Left ventricle myocardium inferior (tissue), 1 donor: ENCODE results near the gene CCKAR. TPM values are rescaled to one million over a fixed set of nuclear protein-coding genes. Genes with fewer than 3 reads are reported as not detected.

ENCODE experiments used
- DNase-seq: peaks from one replicate; pipeline ENCODE4 v3.0.0-alpha.2; 2020
- H3K27ac ChIP-seq: fragments of 200-600 bp; replicated peaks from 2 replicates; pipeline ENCODE4 v1.8.0; 2021
- H3K27me3 ChIP-seq: fragments of 200-600 bp; 2 replicates; pipeline ENCODE4 v1.8.0; 2021; ENCODE audit warnings: low read depth
- H3K36me3 ChIP-seq: fragments of 200-600 bp; 2 replicates; pipeline ENCODE4 v1.8.0; 2021
- H3K4me1 ChIP-seq: fragments of 200-600 bp; 2 replicates; pipeline ENCODE4 v1.8.0; 2021
- H3K4me3 ChIP-seq: fragments of 200-600 bp; 2 replicates; pipeline ENCODE4 v1.8.0; 2021; ENCODE audit warnings: mild to moderate bottlenecking, moderate library complexity
- H3K9me3 ChIP-seq: fragments of 200-600 bp; replicated peaks from 2 replicates; pipeline ENCODE4 v1.8.0; 2021
- intact Hi-C: fragments of 100-400 bp; cut with micrococcal nuclease; formaldehyde crosslinking; loops from one replicate; pipeline ENCODE4 v1.11.0; 2022
- long read RNA-seq: library from polyadenylated mRNA; unstranded; transcript quantifications from one replicate; pipeline ENCODE4 v2.0.0, GENCODE V29; 2021
- total RNA-seq: library from RNA; stranded (reverse); fragmentation: NEBNext Ultra II Directional; extraction: Animal tissue kit (Norgen Biotek cat#: 25700); gene quantifications from one replicate; pipeline ENCODE4 v1.2.1, GENCODE V29; 2021
- TF ChIP-seq, protein P1 (sequence below): fragments of 200-600 bp; IDR thresholded peaks from 2 replicates; pipeline ENCODE4 v1.8.0; 2021; ENCODE audit warnings: antibody characterized with exemption, mild to moderate bottlenecking, borderline replicate concordance
- donor health status: DM: no; HTN: yes; CAD: no; lungs with severe emphysema.

CCKAR gene, protein sequence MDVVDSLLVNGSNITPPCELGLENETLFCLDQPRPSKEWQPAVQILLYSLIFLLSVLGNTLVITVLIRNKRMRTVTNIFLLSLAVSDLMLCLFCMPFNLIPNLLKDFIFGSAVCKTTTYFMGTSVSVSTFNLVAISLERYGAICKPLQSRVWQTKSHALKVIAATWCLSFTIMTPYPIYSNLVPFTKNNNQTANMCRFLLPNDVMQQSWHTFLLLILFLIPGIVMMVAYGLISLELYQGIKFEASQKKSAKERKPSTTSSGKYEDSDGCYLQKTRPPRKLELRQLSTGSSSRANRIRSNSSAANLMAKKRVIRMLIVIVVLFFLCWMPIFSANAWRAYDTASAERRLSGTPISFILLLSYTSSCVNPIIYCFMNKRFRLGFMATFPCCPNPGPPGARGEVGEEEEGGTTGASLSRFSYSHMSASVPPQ
- not detected for total RNA-seq
- long read RNA-seq, result 0 reads

DNA sequence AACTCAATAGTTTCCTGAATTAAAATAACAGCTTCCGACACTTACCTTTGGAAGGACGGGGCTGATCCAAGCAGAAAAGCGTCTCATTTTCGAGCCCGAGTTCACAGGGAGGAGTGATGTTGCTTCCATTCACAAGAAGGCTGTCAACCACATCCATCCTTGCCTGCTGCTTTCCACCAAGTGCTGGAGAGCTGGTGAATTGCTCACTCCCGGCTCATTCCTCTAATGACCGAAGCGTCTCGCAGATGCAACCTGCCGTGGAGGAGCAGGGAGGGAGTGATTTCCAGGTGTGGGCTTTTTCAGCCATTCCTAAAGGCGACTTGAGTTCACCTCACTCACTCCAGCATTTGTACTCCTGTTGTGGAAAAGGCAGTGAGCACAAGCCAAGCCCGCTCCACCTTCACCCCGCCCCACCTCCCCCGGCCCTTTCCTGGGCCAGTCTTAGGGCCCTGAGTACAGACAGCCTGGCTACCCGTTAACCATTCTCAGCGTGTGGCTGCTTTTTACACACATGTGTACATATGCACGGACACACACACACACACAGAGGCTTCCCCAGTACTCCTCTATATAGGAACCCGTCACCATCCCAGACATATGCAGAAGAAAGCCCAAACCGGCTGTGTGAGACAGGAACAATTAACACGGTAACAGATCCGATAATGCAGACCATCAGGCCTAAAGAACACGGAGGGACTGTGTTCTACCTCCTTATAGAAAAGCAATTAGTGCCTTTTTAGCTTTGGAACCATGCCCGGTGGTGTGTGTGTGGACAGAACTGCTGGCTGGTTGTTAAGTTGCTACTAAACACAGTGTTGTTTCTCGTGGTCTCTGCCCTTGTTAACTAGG lies at the start of gene CCKAR:
Gene CCKAR (minus strand): TSS at position 374 of the 849 bp plus-strand sequence. CDS start 217 bp downstream, at position 157.
- Histone ChIP-seq H3K27me3 (peaks cover 78% of the 10 kb centered on the region), H3K27ac (no peak within 1 kb of the TSS)
- DNase-seq, result no peak

DNA sequence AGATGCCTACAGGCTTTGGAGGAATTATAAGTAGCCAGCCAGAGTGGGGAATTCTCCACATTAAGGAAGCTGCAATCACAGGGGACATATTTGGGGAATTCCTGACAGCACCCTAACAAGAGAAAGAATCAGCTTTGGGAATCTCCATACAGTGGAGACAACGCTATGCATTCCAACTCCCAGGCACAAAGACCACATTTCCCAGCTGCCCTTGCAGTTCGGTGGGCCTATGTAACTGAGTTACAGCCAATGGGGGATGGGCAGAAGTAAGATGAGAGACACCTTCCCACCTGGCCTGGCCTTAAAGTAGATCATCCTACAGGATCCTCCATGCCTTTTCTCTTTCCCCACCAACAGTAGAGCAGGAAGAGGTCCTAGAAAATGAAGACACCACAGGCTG lies 43.4 kb upstream of the CCKAR start:
- DNase-seq, result no peak
- Histone ChIP-seq H3K27ac (no peak overlapping the region), H3K4me3 (no peak overlapping the region), H3K27me3 (no peaks in the 10 kb centered on the region), H3K36me3 (no peaks in the 10 kb centered on the region), H3K4me1 (no peaks in the 10 kb centered on the region), H3K9me3 (peaks cover 10% of the 10 kb centered on the region)
- intact Hi-C loops, result no loop called here
- TF ChIP-seq, protein P1, sequence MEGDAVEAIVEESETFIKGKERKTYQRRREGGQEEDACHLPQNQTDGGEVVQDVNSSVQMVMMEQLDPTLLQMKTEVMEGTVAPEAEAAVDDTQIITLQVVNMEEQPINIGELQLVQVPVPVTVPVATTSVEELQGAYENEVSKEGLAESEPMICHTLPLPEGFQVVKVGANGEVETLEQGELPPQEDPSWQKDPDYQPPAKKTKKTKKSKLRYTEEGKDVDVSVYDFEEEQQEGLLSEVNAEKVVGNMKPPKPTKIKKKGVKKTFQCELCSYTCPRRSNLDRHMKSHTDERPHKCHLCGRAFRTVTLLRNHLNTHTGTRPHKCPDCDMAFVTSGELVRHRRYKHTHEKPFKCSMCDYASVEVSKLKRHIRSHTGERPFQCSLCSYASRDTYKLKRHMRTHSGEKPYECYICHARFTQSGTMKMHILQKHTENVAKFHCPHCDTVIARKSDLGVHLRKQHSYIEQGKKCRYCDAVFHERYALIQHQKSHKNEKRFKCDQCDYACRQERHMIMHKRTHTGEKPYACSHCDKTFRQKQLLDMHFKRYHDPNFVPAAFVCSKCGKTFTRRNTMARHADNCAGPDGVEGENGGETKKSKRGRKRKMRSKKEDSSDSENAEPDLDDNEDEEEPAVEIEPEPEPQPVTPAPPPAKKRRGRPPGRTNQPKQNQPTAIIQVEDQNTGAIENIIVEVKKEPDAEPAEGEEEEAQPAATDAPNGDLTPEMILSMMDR, result no peak

More for the DNA sequence above, at the start of gene CCKAR:
- Histone ChIP-seq H3K4me1 (no peaks in the 10 kb centered on the region), H3K9me3 (no peaks in the 10 kb centered on the region), H3K36me3 (no peaks in the 10 kb centered on the region), H3K4me3 (peak within 1 kb of the TSS; percentile 17)
- intact Hi-C loops, result no loop called here
- TF ChIP-seq, protein P1, result no peak

DNA sequence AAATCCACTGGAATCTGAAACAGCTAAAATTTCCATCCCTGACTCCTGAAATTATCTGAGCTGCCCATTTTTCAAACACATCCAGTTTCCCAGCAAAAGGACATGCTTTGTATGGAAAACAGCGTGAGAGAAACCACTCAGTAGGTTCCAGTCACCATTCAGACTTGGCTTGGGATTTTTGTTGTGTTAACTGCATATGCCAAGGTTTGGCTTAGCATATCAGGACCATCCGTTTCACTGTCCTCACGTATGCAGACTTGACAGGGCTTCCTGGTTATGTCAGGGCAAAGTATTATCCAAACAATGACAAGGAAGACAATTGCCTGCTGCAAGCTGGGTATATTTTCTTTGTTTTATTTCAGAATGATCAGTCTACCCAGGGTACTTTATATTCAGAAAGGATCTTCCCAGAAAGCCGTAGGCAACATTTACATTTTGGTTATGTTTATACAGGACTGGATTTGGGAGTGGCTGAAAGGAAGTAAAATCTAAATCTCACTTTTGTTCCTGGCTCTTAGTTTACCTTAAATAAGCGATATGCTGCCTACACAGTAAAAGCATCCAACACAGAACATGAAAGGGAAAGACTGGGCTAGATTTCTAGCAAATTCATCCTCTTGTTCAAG lies 41.3 kb upstream of the CCKAR start:
- TF ChIP-seq, protein P1, result no peak
- H3K36me3 ChIP-seq, result no peaks in the 10 kb centered on the region
- no peaks in the 10 kb centered on the region for H3K27me3 ChIP-seq
- H3K9me3 ChIP-seq, result peaks cover 10% of the 10 kb centered on the region
- H3K27ac ChIP-seq, result no peak overlapping the region
- H3K4me3 ChIP-seq, result no peak overlapping the region
- no peak for DNase-seq
- no peaks in the 10 kb centered on the region for H3K4me1 ChIP-seq
- intact Hi-C loops, result no loop called here

DNA sequence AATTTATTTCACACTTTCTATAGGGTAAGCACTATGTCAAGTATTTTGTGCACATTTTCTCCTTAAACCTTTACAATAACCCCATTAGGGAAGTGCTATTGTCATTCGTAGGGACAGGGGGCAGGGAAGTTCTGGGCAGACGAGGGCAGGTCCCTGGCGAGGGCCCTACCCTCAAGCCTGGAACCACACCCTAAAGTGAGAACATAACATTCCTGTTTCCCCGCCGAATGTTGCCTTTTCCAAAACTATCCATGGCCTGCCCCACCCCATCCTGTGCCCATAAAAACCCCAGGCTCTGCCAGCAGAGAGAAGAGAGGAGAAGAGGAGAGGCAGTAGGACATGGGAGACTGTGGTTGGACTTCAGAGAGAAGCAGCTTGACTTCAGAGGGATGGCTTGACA lies 39.8 kb upstream of the CCKAR start:
- TF ChIP-seq, protein P1, result no peak
- H3K27ac ChIP-seq, result no peak overlapping the region
- no peaks in the 10 kb centered on the region for H3K4me1 ChIP-seq
- H3K4me3 ChIP-seq, result no peak overlapping the region
- H3K27me3 ChIP-seq, result no peaks in the 10 kb centered on the region
- DNase-seq, result no peak
- peaks cover 10% of the 10 kb centered on the region for H3K9me3 ChIP-seq
- intact Hi-C loops, result no loop called here
- H3K36me3 ChIP-seq, result no peaks in the 10 kb centered on the region

DNA sequence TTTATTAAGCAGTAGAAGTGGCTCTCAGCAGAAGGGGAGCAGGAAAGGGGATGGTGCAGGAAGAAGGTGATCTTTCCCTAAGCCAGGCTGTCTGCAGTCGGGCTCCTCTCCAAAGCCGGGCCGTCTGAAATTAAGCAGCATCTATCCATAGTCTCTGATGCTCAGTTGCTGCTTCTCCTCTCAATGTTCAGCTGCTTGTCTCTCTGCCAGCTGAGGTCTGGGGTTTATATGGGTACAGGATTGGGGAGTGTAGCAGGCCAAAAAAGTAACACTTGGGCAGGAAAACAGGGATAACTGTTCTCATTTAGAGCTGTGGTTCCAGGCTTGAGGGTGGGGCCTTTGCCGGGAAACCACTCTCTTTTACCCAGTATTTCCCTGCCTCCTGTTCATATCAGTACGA lies 39.2 kb upstream of the CCKAR start:
- DNase-seq, result no peak
- Histone ChIP-seq H3K9me3 (peaks cover 10% of the 10 kb centered on the region), H3K36me3 (no peaks in the 10 kb centered on the region), H3K27me3 (no peaks in the 10 kb centered on the region), H3K4me3 (no peak overlapping the region), H3K4me1 (no peaks in the 10 kb centered on the region), H3K27ac (no peak overlapping the region)
- TF ChIP-seq, protein P1, result no peak
- intact Hi-C loops, result no loop called here
